Calu3 (cell line): ENCODE measurements around the gene PCSK7. TPM values are rescaled to one million over a fixed set of nuclear protein-coding genes. Genes with fewer than 3 reads are reported as not detected.

Experiments
- BruUV-seq: library from RNA; stranded (reverse); fragments of 400-500 nt; replicated peaks from 2 replicates; lab custom pipeline; 2021; lab: Mats Ljungman, UMichigan
- CTCF ChIA-PET: fragments of 300-600 bp; sonication (Branson Sonifier 250); formaldehyde crosslinking; loops from one replicate; lab custom pipeline; 2022; ENCODE audit warnings: antibody characterized with exemption; lab: Charles Lee
- DNase-seq: peaks from one replicate; pipeline ENCODE4 v3.0.0; 2022
- H3K27ac Mint-ChIP-seq: one replicate; pipeline ENCODE4 v1.8.0; 2022; ENCODE audit warnings: mixed read lengths; ENCODE audit not compliant: unreplicated experiment
- H3K27me3 Mint-ChIP-seq: one replicate; pipeline ENCODE4 v1.8.0; 2022; ENCODE audit warnings: mixed read lengths; ENCODE audit not compliant: unreplicated experiment
- H3K36me3 Mint-ChIP-seq: one replicate; pipeline ENCODE4 v1.8.0; 2022; ENCODE audit warnings: mild to moderate bottlenecking, moderate library complexity, mixed read lengths; ENCODE audit not compliant: insufficient read depth, unreplicated experiment
- H3K4me1 Mint-ChIP-seq: one replicate; pipeline ENCODE4 v1.8.0; 2022; ENCODE audit warnings: mild to moderate bottlenecking, low read depth, mixed read lengths; ENCODE audit not compliant: unreplicated experiment
- H3K4me3 Mint-ChIP-seq: one replicate; pipeline ENCODE4 v1.8.0; 2022; ENCODE audit warnings: mild to moderate bottlenecking, low read depth, moderate library complexity, mixed read lengths; ENCODE audit not compliant: unreplicated experiment
- H3K9me3 Mint-ChIP-seq: one replicate; pipeline ENCODE4 v1.8.0; 2022; ENCODE audit warnings: low read depth, mixed read lengths; ENCODE audit not compliant: unreplicated experiment
- intact Hi-C: fragments of 100-400 bp; cut with micrococcal nuclease; formaldehyde crosslinking; loops from one replicate; pipeline ENCODE4 v1.10.0; 2022; ENCODE audit not compliant: unreplicated experiment
- total RNA-seq: library from RNA; stranded (reverse); gene quantifications from 2 replicates; pipeline ENCODE4 v1.2.3, GENCODE V29; 2022
- TF ChIP-seq, protein P1 (sequence below): fragments of 200-600 bp; IDR thresholded peaks from one replicate; pipeline ENCODE4 v1.8.0; 2022; ENCODE audit warnings: antibody characterized with exemption; ENCODE audit not compliant: unreplicated experiment

Gene PCSK7
- total RNA-seq, 1 experiment from 2014 or later = 44.3 TPM

GRCh38 chr11:117197516-117198456 is 34.1 kb downstream of the PCSK7 start:
- intact Hi-C loops = no loop called here
- no peaks in the 10 kb centered on the region for H3K36me3 Mint-ChIP-seq
- H3K27me3 Mint-ChIP-seq = no peaks in the 10 kb centered on the region
- no peak overlapping the region for H3K4me3 Mint-ChIP-seq
- TF ChIP-seq, protein P1, sequence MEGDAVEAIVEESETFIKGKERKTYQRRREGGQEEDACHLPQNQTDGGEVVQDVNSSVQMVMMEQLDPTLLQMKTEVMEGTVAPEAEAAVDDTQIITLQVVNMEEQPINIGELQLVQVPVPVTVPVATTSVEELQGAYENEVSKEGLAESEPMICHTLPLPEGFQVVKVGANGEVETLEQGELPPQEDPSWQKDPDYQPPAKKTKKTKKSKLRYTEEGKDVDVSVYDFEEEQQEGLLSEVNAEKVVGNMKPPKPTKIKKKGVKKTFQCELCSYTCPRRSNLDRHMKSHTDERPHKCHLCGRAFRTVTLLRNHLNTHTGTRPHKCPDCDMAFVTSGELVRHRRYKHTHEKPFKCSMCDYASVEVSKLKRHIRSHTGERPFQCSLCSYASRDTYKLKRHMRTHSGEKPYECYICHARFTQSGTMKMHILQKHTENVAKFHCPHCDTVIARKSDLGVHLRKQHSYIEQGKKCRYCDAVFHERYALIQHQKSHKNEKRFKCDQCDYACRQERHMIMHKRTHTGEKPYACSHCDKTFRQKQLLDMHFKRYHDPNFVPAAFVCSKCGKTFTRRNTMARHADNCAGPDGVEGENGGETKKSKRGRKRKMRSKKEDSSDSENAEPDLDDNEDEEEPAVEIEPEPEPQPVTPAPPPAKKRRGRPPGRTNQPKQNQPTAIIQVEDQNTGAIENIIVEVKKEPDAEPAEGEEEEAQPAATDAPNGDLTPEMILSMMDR = no peak
- no peaks in the 10 kb centered on the region for H3K9me3 Mint-ChIP-seq
- DNase-seq = peak; percentile 14
- no peaks in the 10 kb centered on the region for H3K4me1 Mint-ChIP-seq
- no peak overlapping the region for H3K27ac Mint-ChIP-seq
- CTCF ChIA-PET = no interaction called here
- BruUV-seq = no TSS peak

DNA sequence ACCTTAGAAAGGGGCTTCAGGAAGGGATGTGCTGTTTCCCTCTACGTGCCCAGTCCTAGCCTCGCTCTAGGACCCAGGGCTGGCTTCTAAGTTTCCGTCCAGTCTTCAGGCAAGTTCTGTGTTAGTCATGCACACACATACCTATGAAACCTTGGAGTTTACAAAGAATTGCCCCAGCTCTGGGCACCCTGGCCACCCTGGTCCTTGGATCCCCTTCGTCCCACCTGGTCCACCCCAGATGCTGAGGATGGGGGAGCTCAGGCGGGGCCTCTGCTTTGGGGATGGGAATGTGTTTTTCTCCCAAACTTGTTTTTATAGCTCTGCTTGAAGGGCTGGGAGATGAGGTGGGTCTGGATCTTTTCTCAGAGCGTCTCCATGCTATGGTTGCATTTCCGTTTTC is 34.9 kb downstream of the PCSK7 start:
- Mint-ChIP-seq H3K4me1 (no peaks in the 10 kb centered on the region), H3K27ac (no peak overlapping the region), H3K27me3 (no peaks in the 10 kb centered on the region), H3K4me3 (no peak overlapping the region), H3K36me3 (no peaks in the 10 kb centered on the region), H3K9me3 (no peaks in the 10 kb centered on the region)
- DNase-seq = no peak
- no TSS peak for BruUV-seq
- CTCF ChIA-PET = no interaction called here
- TF ChIP-seq, protein P1 = no peak
- intact Hi-C loops = no loop called here

- intact Hi-C loops = no loop called here
- TF ChIP-seq, protein P1 = no peak
- no peak overlapping the region for H3K4me3 Mint-ChIP-seq
- H3K9me3 Mint-ChIP-seq = no peaks in the 10 kb centered on the region
- no peaks in the 10 kb centered on the region for H3K36me3 Mint-ChIP-seq
- no peaks in the 10 kb centered on the region for H3K27me3 Mint-ChIP-seq
- no peak overlapping the region for H3K27ac Mint-ChIP-seq
- CTCF ChIA-PET = no interaction called here
- no TSS peak for BruUV-seq
- no peak for DNase-seq
- H3K4me1 Mint-ChIP-seq = no peaks in the 10 kb centered on the region
Measured at GRCh38 chr11:117195761-117196160, 36.1 kb downstream of the PCSK7 start.

GRCh38 chr11:117195258-117195657 is 36.6 kb downstream of the PCSK7 start:
- CTCF ChIA-PET = interaction anchor here (0.6 kb wide), 1 partner anchor 122 kb away, joined by 4 read pairs; no protein-coding TSS in a partner anchor
- Mint-ChIP-seq H3K9me3 (no peaks in the 10 kb centered on the region), H3K27me3 (no peaks in the 10 kb centered on the region), H3K27ac (no peak overlapping the region), H3K36me3 (no peaks in the 10 kb centered on the region), H3K4me1 (no peaks in the 10 kb centered on the region), H3K4me3 (no peak overlapping the region)
- no TSS peak for BruUV-seq
- intact Hi-C loops = no loop called here
- TF ChIP-seq, protein P1 = no peak
- DNase-seq = no peak
